WTC11 (cell line): ENCODE results near the gene PPP1R37. TPM values are rescaled to one million over a fixed set of nuclear protein-coding genes. Genes with fewer than 3 reads are reported as not detected.

Experiments used
- ATAC-seq: fragments of 200-7000 bp; cut with Tn5 transposase; 2 replicates; pipeline ENCODE4 v1.10.0; 2021; ENCODE audit warnings: mild to moderate bottlenecking, moderate library complexity
- CTCF ChIA-PET: fragments of 300-600 bp; sonication (Branson Sonifier 250); formaldehyde crosslinking; loops from one replicate; lab custom pipeline; 2021; ENCODE audit warnings: antibody characterized with exemption; lab: Charles Lee
- POLR2A ChIA-PET: fragments of 350-600 bp; sonication (Branson Sonifier 250); formaldehyde crosslinking; loops from one replicate; lab custom pipeline; 2021; ENCODE audit warnings: antibody characterized with exemption; lab: Charles Lee
- DNase-seq: peaks from one replicate; pipeline ENCODE4 v3.0.0; 2021; ENCODE audit warnings: low spot score
- H3K27ac Mint-ChIP-seq: 2 replicates; pipeline ENCODE4 v1.8.0; 2021; ENCODE audit warnings: mixed read lengths
- H3K27me3 Mint-ChIP-seq: 2 replicates; pipeline ENCODE4 v1.8.0; 2021; ENCODE audit warnings: low read depth, mild to moderate bottlenecking, moderate library complexity, mixed read lengths
- H3K36me3 Mint-ChIP-seq: 2 replicates; pipeline ENCODE4 v1.8.0; 2021; ENCODE audit warnings: mixed read lengths
- H3K4me1 Mint-ChIP-seq: 2 replicates; pipeline ENCODE4 v1.8.0; 2022; ENCODE audit warnings: mixed read lengths
- H3K4me3 Mint-ChIP-seq: 2 replicates; pipeline ENCODE4 v1.8.0; 2021; ENCODE audit warnings: mild to moderate bottlenecking, moderate library complexity, mixed read lengths
- H3K9me3 Mint-ChIP-seq: 2 replicates; pipeline ENCODE4 v1.8.0; 2021; ENCODE audit warnings: mixed read lengths
- AFF4 ChIP-seq: sonication (generic); formaldehyde crosslinking; IDR thresholded peaks from 2 replicates; pipeline ENCODE4 v1.8.1; 2023; ENCODE audit warnings: mild to moderate bottlenecking, missing genetic modification reagents, borderline replicate concordance
- ARID4B ChIP-seq: sonication (generic); formaldehyde crosslinking; IDR thresholded peaks from 2 replicates; pipeline ENCODE4 v1.8.0; 2023; ENCODE audit warnings: missing genetic modification reagents, mild to moderate bottlenecking, borderline replicate concordance
- ATF2 ChIP-seq: sonication (generic); formaldehyde crosslinking; IDR thresholded peaks from 2 replicates; pipeline ENCODE4 v1.8.1; 2022; ENCODE audit warnings: low read depth, missing genetic modification reagents, borderline replicate concordance
- ERG ChIP-seq: fragments of 250-450 bp; sonication (Bioruptor Pico); IDR thresholded peaks from 2 replicates; pipeline ENCODE4 v1.8.0; 2021; ENCODE audit warnings: mild to moderate bottlenecking
- ETV6 ChIP-seq: sonication (generic); formaldehyde crosslinking; IDR thresholded peaks from 2 replicates; pipeline ENCODE4 v1.8.1; 2022; ENCODE audit warnings: mild to moderate bottlenecking, missing genetic modification reagents
- FOXK1 ChIP-seq: sonication (generic); formaldehyde crosslinking; IDR thresholded peaks from 2 replicates; pipeline ENCODE4 v1.8.0; 2022; ENCODE audit warnings: mild to moderate bottlenecking, moderate library complexity, missing genetic modification reagents
- IRF1 ChIP-seq: sonication (generic); formaldehyde crosslinking; IDR thresholded peaks from 2 replicates; pipeline ENCODE4 v1.8.0; 2023; ENCODE audit warnings: missing genetic modification reagents
- NR3C1 ChIP-seq: sonication (generic); formaldehyde crosslinking; conservative IDR thresholded peaks from 2 replicates; pipeline ENCODE4 v1.8.1; 2023; ENCODE audit warnings: low read depth, mild to moderate bottlenecking, missing genetic modification reagents
- PRDM15 ChIP-seq: sonication (generic); formaldehyde crosslinking; IDR thresholded peaks from 2 replicates; pipeline ENCODE4 v1.8.0; 2022; ENCODE audit warnings: missing genetic modification reagents
- SMAD3 ChIP-seq: sonication (generic); formaldehyde crosslinking; IDR thresholded peaks from 2 replicates; pipeline ENCODE4 v1.8.0; 2022; ENCODE audit warnings: missing genetic modification reagents, mild to moderate bottlenecking, borderline replicate concordance
- STAT6 ChIP-seq: sonication (generic); formaldehyde crosslinking; conservative IDR thresholded peaks from 2 replicates; pipeline ENCODE4 v1.8.1; 2023; ENCODE audit warnings: mild to moderate bottlenecking, low read depth, missing genetic modification reagents, moderate library complexity
- TCF7 ChIP-seq: sonication (generic); formaldehyde crosslinking; IDR thresholded peaks from 2 replicates; pipeline ENCODE4 v1.8.0; 2022; ENCODE audit warnings: mild to moderate bottlenecking, low read depth, missing genetic modification reagents, moderate library complexity
- ZNF425 ChIP-seq: fragments of 250-450 bp; sonication (Bioruptor Pico); conservative IDR thresholded peaks from 2 replicates; pipeline ENCODE4 v1.9.0; 2021; ENCODE audit warnings: mild to moderate bottlenecking
- total RNA-seq: library from RNA; stranded (reverse); gene quantifications from 3 replicates; pipeline ENCODE4 v1.2.3, GENCODE V29; 2021

Gene PPP1R37
- total RNA-seq, 1 experiment from 2014 or later, result 35.4 TPM

GRCh38 chr19:45170146-45171106, 77.4 kb downstream of the PPP1R37 start:
- no peak overlapping the region for H3K4me3 Mint-ChIP-seq
- H3K27ac Mint-ChIP-seq, result no peak overlapping the region
- no peak for ATAC-seq
- DNase-seq, result no peak
- POLR2A ChIA-PET, result no interaction called here
- H3K9me3 Mint-ChIP-seq, result no peaks in the 10 kb centered on the region
- H3K27me3 Mint-ChIP-seq, result no peaks in the 10 kb centered on the region; the same call in 1 of the 2 replicates
- H3K36me3 Mint-ChIP-seq, result no peaks in the 10 kb centered on the region
- CTCF ChIA-PET, result interaction anchor here (1.1 to 1.7 kb wide), 4 partner anchors 8 to 18 kb away, joined by 3 to 5 read pairs (median 4); no protein-coding TSS in a partner anchor
- peaks cover 6% of the 10 kb centered on the region for H3K4me1 Mint-ChIP-seq
- TF ChIP-seq ZNF425 (CRISPR knock-in tag) (no peak), ERG (CRISPR knock-in tag) (no peak), SMAD3 (no peak), FOXK1 (CRISPR knock-in tag) (no peak), ARID4B (CRISPR knock-in tag) (no peak), TCF7 (CRISPR knock-in tag) (no peak), STAT6 (no peak), PRDM15 (CRISPR knock-in tag) (no peak), ETV6 (no peak), AFF4 (no peak), NR3C1 (CRISPR knock-in tag) (no peak), IRF1 (no peak), ATF2 (CRISPR knock-in tag) (no peak)
